ENCODE data around the gene C4orf50. TPM values are rescaled to one million over a fixed set of nuclear protein-coding genes. Genes with fewer than 3 reads are reported as not detected.

Gene C4orf50
- total RNA-seq, 2 experiments from 2014 or later: 0.07 TPM

DNA sequence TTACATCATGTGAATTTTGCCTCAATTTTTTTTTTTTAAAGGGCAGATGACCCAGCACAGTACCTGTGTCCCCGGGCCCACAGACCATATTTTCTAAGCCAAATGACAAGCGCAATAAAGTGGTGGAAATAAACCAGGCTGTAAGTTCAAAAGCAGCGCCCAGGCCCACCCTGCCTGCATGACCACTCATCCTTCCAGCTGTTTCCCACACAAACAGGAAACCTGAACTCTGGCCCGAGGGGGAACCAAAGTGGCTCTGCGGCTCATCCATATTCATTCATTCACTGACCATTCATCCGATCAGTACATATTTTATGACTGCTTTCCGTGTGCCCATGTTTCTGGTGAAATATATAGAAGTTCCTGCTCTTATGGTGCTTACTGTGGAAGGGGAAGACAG, 91.6 kb downstream of the C4orf50 start:
- Mint-ChIP-seq H3K27me3 (peaks cover 2% of the 10 kb centered on the region), H3K27ac (no peak overlapping the region), H3K36me3 (ENCODE audit: low read depth) (no peaks in the 10 kb centered on the region), H3K4me1 (ENCODE audit: low read depth) (no peaks in the 10 kb centered on the region), H3K4me3 (no peak overlapping the region), H3K9me3 (no peaks in the 10 kb centered on the region)
- TF ChIP-seq, protein P1, sequence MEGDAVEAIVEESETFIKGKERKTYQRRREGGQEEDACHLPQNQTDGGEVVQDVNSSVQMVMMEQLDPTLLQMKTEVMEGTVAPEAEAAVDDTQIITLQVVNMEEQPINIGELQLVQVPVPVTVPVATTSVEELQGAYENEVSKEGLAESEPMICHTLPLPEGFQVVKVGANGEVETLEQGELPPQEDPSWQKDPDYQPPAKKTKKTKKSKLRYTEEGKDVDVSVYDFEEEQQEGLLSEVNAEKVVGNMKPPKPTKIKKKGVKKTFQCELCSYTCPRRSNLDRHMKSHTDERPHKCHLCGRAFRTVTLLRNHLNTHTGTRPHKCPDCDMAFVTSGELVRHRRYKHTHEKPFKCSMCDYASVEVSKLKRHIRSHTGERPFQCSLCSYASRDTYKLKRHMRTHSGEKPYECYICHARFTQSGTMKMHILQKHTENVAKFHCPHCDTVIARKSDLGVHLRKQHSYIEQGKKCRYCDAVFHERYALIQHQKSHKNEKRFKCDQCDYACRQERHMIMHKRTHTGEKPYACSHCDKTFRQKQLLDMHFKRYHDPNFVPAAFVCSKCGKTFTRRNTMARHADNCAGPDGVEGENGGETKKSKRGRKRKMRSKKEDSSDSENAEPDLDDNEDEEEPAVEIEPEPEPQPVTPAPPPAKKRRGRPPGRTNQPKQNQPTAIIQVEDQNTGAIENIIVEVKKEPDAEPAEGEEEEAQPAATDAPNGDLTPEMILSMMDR (IDR thresholded peaks at IDR 0.05): no peak
- ATAC-seq (no peak), DNase-seq (no peak)
- CTCF ChIA-PET: no interaction called here
- intact Hi-C loops (cut with micrococcal nuclease): no loop called here
- POLR2A ChIA-PET: no interaction called here

DNA sequence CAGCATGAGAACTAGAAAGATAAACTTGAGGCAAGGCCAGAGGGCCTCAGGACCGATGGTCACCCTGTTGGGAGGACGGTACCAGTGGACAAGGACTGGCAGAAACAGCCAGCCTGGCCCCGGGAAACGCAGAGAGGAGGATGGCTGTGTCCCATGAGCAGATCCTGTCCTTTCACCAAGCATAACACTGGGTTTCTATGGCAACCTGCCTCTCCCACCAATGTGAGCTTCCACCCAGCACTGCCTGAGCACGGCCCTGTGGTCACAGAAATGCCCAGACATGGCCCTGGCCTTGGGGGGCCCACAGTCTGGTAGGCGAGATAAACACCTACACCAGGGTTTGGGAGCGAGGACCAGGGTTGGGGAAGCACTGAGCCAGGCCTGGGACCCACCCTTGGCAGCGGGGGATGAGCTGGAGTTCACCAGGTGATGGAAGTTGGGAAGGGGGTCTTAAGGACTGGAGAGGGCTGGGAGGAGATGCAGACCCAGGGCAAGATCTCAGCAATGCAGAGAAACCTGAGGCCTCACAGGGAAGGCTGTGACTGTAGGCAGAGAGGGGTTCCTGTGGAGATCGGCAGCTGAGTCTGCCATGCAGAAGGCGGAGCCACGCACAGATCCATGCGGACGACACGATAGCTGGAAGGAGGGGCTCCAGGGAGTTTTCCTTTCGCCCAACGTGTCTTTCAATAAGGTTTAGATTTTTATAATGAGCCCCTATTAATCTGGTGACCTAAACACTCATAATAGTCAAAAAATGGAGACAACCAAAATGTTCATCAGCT, 92.6 kb downstream of the C4orf50 start:
- no peaks in the 10 kb centered on the region for H3K4me1 Mint-ChIP-seq (ENCODE audit: low read depth)
- H3K36me3 Mint-ChIP-seq (ENCODE audit: low read depth): no peaks in the 10 kb centered on the region
- DNase-seq (no peak), ATAC-seq (no peak)
- ChIA-PET POLR2A (no interaction called here), CTCF (no interaction called here)
- intact Hi-C loops (cut with micrococcal nuclease): no loop called here
- H3K4me3 Mint-ChIP-seq: no peak overlapping the region
- H3K9me3 Mint-ChIP-seq: no peaks in the 10 kb centered on the region
- TF ChIP-seq, protein P1 (IDR thresholded peaks at IDR 0.05): no peak
- peaks cover 2% of the 10 kb centered on the region for H3K27me3 Mint-ChIP-seq
- H3K27ac Mint-ChIP-seq: no peak overlapping the region

DNA sequence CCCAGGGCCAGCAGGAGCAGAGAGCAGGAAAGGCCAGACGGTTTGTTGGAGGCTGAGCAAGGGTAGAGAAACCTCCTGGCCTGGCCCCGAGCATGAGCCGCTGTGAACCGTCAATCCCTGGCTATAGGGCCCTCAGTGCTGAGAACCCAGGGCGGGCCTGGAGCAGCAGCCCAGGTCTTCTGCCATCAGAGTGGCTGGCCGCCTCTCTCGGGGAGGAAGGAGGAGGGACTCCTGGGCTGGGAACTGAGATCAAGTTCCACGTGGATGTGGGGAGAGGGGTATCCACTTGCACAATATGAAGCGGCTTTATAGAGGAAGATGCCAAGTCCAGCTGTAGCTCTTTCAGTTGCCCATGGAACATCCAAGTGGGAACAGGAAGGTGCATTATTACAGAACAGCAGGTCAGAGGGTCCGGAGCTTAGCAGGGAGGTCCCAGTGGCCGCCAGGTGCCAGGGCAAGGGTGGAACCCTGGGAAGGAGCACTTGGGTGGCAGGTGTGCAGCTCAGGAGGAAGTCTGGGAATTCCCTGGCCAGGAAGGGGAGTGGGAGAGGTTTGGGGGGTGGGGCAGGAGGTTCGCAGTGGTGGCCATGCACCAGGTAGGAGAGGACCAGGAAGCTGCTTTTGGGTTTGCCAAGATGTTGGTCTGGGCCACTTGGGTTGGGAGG, 93.6 kb downstream of the C4orf50 start:
- intact Hi-C loops (cut with micrococcal nuclease): no loop called here
- Mint-ChIP-seq H3K36me3 (ENCODE audit: low read depth) (no peaks in the 10 kb centered on the region), H3K9me3 (no peaks in the 10 kb centered on the region), H3K27me3 (peaks cover 4% of the 10 kb centered on the region), H3K4me1 (ENCODE audit: low read depth) (no peaks in the 10 kb centered on the region), H3K4me3 (no peak overlapping the region), H3K27ac (no peak overlapping the region)
- ATAC-seq: no peak
- TF ChIP-seq, protein P1 (IDR thresholded peaks at IDR 0.05): no peak
- ChIA-PET CTCF (no interaction called here), POLR2A (no interaction called here)
- DNase-seq: no peak

DNA sequence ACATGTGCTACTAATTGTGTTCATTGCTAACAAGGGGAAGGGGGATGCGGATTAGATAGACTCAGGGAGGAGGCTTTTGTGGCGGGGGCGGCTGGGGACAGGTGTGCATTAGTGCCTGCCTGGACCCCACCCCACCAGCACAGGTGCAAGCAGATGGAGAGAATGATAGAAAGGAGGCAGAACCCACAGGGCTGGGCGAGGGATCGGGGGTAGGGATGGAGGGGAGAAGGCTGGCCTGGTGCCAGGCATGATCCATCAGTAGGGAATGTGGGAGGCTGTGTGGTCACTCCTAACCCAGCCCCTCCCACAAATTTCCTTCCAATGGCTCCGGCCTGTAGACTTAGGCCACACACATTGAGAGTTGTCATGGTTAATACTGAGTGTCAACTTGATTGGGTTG, 94.9 kb downstream of the C4orf50 start:
- H3K27me3 Mint-ChIP-seq: peaks cover 4% of the 10 kb centered on the region
- H3K36me3 Mint-ChIP-seq (ENCODE audit: low read depth): no peaks in the 10 kb centered on the region
- no peaks in the 10 kb centered on the region for H3K9me3 Mint-ChIP-seq
- H3K4me3 Mint-ChIP-seq: no peak overlapping the region
- DNase-seq: no peak
- intact Hi-C loops (cut with micrococcal nuclease): no loop called here
- ChIA-PET CTCF (no interaction called here), POLR2A (no interaction called here)
- ATAC-seq: no peak
- no peak overlapping the region for H3K27ac Mint-ChIP-seq
- H3K4me1 Mint-ChIP-seq (ENCODE audit: low read depth): no peaks in the 10 kb centered on the region
- TF ChIP-seq, protein P1 (IDR thresholded peaks at IDR 0.05): no peak

DNA sequence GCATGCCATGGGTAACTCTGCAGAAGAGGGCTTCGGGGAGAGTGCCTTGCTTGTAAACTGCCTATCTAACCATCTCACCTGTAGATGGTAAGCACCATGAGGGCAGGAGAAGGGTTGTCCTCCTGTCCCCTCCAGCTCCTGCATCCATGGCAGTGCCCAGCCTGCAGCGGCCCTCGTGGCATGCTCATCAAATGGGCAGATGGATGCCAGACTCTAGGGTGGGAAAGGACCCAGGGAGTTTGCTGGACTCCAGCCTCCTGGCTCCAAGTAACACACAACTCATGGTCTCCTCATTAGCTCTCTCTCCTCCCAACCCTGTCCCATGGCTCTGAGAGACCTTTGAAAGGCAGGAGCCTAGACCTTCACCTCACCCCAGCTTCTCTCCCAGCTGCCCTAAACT, 95.7 kb downstream of the C4orf50 start:
- ChIA-PET CTCF (no interaction called here), POLR2A (no interaction called here)
- TF ChIP-seq, protein P1 (IDR thresholded peaks at IDR 0.05): no peak
- Mint-ChIP-seq H3K4me3 (no peak overlapping the region), H3K36me3 (ENCODE audit: low read depth) (no peaks in the 10 kb centered on the region), H3K27me3 (peaks cover 4% of the 10 kb centered on the region), H3K4me1 (ENCODE audit: low read depth) (no peaks in the 10 kb centered on the region), H3K27ac (no peak overlapping the region), H3K9me3 (no peaks in the 10 kb centered on the region)
- ATAC-seq (no peak), DNase-seq (no peak)
- intact Hi-C loops (cut with micrococcal nuclease): no loop called here

Measured in activated CD8-positive, alpha-beta T cell treated with anti-CD3 and anti-CD28 coated beads for 36 hours (primary cell).